Measurements from ENCODE around the gene FSD1L. TPM values are rescaled to one million over a fixed set of nuclear protein-coding genes. Genes with fewer than 3 reads are reported as not detected.

FSD1L gene
- total RNA-seq, 1 donor from 2014 or later = 3.2 TPM

DNA sequence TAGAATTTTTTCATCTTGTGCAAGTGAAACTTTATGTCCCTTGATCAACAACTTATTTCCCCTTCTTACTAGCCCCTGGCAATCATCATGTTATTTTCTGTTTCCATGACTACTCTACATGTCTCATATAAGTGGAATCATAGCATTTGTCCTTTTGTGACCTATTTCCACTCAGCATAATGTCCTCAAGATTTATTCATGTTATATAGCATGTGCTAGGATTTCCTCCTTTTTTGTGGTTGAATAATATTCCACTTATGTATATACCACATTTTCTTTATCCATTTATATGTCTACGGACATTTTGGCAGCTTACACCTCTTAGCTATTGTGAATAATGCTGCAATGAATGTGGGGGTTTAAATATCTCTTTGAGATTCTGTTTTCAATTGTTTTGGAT is 21.0 kb downstream of the FSD1L start:
- Mint-ChIP-seq H3K36me3 (ENCODE audit: low read depth) (peaks cover 12% of the 10 kb centered on the region), H3K27me3 (ENCODE audit: low read depth) (no peaks in the 10 kb centered on the region), H3K27ac (no peak overlapping the region), H3K9me3 (no peaks in the 10 kb centered on the region), H3K4me3 (ENCODE audit: low read depth) (no peak overlapping the region), H3K4me1 (ENCODE audit: low read depth) (no peaks in the 10 kb centered on the region)
- no peak for DNase-seq (ENCODE audit: low spot score)
- intact Hi-C loops (cut with micrococcal nuclease) = no loop called here

DNA sequence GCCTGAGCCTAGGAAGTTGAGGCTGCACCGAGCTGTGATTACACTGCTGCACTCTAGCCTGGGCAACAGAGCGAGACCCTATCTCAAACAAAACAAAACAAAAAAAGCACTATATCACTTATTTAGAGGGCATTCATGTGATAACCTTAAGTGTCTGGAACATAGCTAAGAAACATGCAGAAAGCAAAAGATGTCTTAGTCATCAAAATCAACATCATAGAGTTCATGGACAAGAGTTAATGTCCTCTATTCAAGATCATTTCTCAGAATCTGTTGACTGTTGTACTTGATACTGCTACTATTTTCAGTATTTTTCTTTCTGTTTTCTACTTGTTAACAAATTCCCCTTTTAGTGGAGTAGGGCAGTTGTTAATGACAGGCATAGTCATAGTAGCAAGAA is 25.4 kb downstream of the FSD1L start:
- H3K4me1 Mint-ChIP-seq (ENCODE audit: low read depth) = no peaks in the 10 kb centered on the region
- H3K36me3 Mint-ChIP-seq (ENCODE audit: low read depth) = peaks cover 9% of the 10 kb centered on the region
- intact Hi-C loops (cut with micrococcal nuclease) = no loop called here
- no peak overlapping the region for H3K4me3 Mint-ChIP-seq (ENCODE audit: low read depth)
- H3K27ac Mint-ChIP-seq = no peak overlapping the region
- H3K9me3 Mint-ChIP-seq = no peaks in the 10 kb centered on the region
- peaks cover 9% of the 10 kb centered on the region for H3K27me3 Mint-ChIP-seq (ENCODE audit: low read depth)
- no peak for DNase-seq (ENCODE audit: low spot score)

DNA sequence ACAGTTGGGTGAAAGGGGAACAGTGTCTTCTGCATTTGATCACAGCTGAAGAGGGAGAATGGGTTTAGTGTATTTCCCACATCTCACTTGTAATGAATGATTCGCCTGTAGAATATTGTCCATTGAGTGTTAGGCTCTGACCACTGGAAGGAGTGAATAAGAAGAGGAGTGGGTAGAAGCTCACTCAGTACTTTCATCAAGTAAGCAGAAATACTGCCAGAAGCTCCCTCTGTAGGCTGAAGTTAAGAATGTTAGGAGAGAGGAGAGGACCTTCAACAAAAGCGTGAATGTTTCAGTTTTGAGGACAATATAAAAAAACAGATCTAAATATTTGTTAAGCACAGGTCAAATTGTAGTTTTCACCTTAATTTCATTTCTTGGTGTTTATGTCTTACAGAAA is 27.5 kb downstream of the FSD1L start:
- H3K36me3 Mint-ChIP-seq (ENCODE audit: low read depth) = no peaks in the 10 kb centered on the region
- no peaks in the 10 kb centered on the region for H3K9me3 Mint-ChIP-seq
- no peak overlapping the region for H3K27ac Mint-ChIP-seq
- DNase-seq (ENCODE audit: low spot score) = no peak
- intact Hi-C loops (cut with micrococcal nuclease) = no loop called here
- H3K27me3 Mint-ChIP-seq (ENCODE audit: low read depth) = peaks cover 10% of the 10 kb centered on the region
- no peak overlapping the region for H3K4me3 Mint-ChIP-seq (ENCODE audit: low read depth)
- H3K4me1 Mint-ChIP-seq (ENCODE audit: low read depth) = no peaks in the 10 kb centered on the region

DNA sequence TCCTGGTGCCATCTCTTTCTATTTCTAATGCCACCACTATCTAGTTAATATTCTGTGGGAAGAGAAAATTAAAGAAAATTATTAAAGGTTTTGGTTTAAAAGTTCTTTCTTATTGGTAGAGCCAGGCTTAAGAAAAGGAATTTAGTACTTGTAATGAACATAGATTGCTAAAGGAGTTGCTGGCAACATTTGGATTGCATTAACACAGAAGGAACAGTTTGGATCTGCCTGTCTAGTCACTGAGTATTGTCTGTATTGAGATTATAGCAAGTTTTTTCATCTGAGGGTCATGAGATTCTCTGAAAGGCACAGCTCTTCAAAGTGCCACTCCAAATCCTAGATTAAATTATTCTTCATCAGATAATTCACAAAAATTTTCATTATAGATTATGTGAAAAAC is 32.0 kb downstream of the FSD1L start:
- peaks cover 10% of the 10 kb centered on the region for H3K27me3 Mint-ChIP-seq (ENCODE audit: low read depth)
- H3K4me3 Mint-ChIP-seq (ENCODE audit: low read depth) = no peak overlapping the region

DNA sequence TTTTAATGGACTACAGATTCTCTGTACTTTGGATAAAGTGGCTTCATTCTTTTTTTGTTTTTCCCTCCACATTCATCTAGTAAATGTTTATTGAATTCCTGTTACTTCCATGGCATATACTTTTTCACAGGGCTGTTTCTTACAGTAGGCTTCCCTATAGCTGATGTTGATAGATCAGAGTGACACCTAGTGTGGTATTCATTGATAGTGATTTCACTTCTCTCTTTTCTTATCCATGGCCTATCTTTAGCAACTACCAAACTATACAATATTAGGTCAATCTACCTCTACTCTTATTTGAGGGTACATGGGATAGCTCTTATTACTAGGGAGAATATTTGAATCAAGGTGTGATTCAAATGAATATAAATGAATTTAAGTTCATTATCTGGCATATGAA is 35.8 kb downstream of the FSD1L start:
- Mint-ChIP-seq H3K4me1 (ENCODE audit: low read depth) (no peaks in the 10 kb centered on the region), H3K4me3 (ENCODE audit: low read depth) (no peak overlapping the region), H3K9me3 (no peaks in the 10 kb centered on the region), H3K27me3 (ENCODE audit: low read depth) (peaks cover 2% of the 10 kb centered on the region), H3K27ac (no peak overlapping the region), H3K36me3 (ENCODE audit: low read depth) (no peaks in the 10 kb centered on the region)
- no peak for DNase-seq (ENCODE audit: low spot score)
- intact Hi-C loops (cut with micrococcal nuclease) = no loop called here

More for the DNA sequence above, 32.0 kb downstream of the FSD1L start:
- no peaks in the 10 kb centered on the region for H3K4me1 Mint-ChIP-seq (ENCODE audit: low read depth)
- H3K27ac Mint-ChIP-seq = no peak overlapping the region
- intact Hi-C loops (cut with micrococcal nuclease) = no loop called here
- DNase-seq (ENCODE audit: low spot score) = no peak
- no peaks in the 10 kb centered on the region for H3K9me3 Mint-ChIP-seq
- H3K36me3 Mint-ChIP-seq (ENCODE audit: low read depth) = no peaks in the 10 kb centered on the region

DNA sequence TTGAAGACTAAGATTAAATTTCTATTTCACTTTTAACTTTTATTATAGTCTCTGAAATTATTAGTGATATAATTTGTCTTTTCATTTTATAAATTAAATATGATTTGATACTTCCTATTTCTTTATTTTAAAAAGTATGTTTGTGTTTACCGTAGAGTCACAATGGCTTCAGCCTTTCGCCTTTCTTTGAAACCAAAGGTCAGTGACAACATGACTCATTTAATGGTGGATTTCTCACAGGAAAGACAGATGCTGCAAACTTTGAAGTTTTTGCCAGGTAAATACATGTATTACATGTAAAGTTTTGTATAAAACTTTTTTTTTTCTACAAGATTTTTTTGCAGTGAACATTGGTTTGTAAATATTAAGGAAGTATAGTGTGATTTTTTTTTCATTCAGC is 36.4 kb downstream of the FSD1L start:
- Mint-ChIP-seq H3K4me3 (ENCODE audit: low read depth) (no peak overlapping the region), H3K27ac (no peak overlapping the region), H3K36me3 (ENCODE audit: low read depth) (no peaks in the 10 kb centered on the region), H3K9me3 (no peaks in the 10 kb centered on the region), H3K27me3 (ENCODE audit: low read depth) (peaks cover 2% of the 10 kb centered on the region), H3K4me1 (ENCODE audit: low read depth) (no peaks in the 10 kb centered on the region)
- intact Hi-C loops (cut with micrococcal nuclease) = no loop called here
- DNase-seq (ENCODE audit: low spot score) = no peak

DNA sequence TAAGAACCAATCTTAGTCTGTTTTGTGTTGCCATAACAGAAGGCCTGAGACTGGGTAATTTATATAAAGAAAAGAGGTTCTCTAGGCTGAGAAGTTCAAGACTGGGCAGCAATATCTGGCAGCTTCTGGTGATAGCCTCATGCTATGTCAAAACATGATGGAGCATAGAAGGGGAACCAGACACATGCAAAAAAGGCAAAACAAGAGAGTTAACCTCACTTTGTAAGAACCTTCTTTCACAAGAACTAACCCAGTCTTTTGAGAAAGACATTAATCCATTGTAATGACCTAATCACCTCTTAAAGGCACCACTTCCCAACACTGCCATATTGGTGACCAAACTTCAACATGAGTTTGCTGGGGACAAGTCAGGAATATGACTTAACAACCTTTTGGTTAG is 37.3 kb downstream of the FSD1L start:
- H3K4me1 Mint-ChIP-seq (ENCODE audit: low read depth) = no peaks in the 10 kb centered on the region
- H3K9me3 Mint-ChIP-seq = no peaks in the 10 kb centered on the region
- H3K27ac Mint-ChIP-seq = no peak overlapping the region
- H3K4me3 Mint-ChIP-seq (ENCODE audit: low read depth) = no peak overlapping the region
- DNase-seq (ENCODE audit: low spot score) = no peak
- H3K27me3 Mint-ChIP-seq (ENCODE audit: low read depth) = no peaks in the 10 kb centered on the region
- no peaks in the 10 kb centered on the region for H3K36me3 Mint-ChIP-seq (ENCODE audit: low read depth)
- intact Hi-C loops (cut with micrococcal nuclease) = no loop called here

DNA sequence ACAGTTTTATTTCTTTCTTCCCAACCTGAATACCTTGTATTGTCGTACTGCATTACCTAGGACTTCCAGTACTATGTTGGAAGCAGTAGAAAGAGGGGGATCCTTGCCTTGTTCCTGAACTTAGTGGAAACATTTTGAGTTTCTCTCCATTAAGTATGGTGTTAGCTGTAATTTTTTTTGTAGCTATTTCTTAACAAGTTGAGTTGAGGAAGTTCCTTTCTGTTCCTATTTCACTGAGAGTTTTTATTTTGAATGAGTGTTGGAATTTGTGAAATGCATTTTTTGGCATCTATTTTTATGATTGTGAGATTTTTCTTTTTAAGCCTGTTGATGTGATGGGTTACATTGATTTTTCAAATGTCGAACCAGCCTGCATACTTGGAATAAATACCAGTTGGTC is 49.0 kb downstream of the FSD1L start:
- Mint-ChIP-seq H3K36me3 (ENCODE audit: low read depth) (no peaks in the 10 kb centered on the region), H3K9me3 (no peaks in the 10 kb centered on the region), H3K27ac (no peak overlapping the region), H3K27me3 (ENCODE audit: low read depth) (no peaks in the 10 kb centered on the region), H3K4me1 (ENCODE audit: low read depth) (no peaks in the 10 kb centered on the region), H3K4me3 (ENCODE audit: low read depth) (no peak overlapping the region)
- DNase-seq (ENCODE audit: low spot score) = no peak
- intact Hi-C loops (cut with micrococcal nuclease) = no loop called here

DNA sequence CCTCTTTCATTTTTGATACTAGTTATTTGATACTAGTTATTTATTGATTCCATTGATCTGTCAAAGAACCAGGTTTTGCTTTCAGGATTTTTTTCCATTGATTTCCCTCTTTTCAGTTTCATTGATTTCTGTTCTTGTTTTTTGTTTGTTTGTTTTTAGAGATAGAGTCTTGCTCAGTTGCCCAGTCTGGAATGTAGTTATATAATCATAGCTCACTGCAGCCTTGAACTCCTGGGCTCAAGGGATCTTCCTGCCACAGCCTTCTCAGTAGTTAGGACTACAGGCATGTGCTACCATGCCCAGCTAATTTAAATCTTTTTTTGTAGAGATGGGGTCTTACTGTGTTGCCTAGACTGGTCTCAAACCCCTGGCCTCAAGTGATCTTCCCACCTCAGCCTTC is 49.9 kb downstream of the FSD1L start:
- no peak overlapping the region for H3K27ac Mint-ChIP-seq
- H3K36me3 Mint-ChIP-seq (ENCODE audit: low read depth) = no peaks in the 10 kb centered on the region
- H3K9me3 Mint-ChIP-seq = no peaks in the 10 kb centered on the region
- H3K4me3 Mint-ChIP-seq (ENCODE audit: low read depth) = no peak overlapping the region
- intact Hi-C loops (cut with micrococcal nuclease) = no loop called here
- no peaks in the 10 kb centered on the region for H3K4me1 Mint-ChIP-seq (ENCODE audit: low read depth)
- H3K27me3 Mint-ChIP-seq (ENCODE audit: low read depth) = no peaks in the 10 kb centered on the region
- DNase-seq (ENCODE audit: low spot score) = no peak

DNA sequence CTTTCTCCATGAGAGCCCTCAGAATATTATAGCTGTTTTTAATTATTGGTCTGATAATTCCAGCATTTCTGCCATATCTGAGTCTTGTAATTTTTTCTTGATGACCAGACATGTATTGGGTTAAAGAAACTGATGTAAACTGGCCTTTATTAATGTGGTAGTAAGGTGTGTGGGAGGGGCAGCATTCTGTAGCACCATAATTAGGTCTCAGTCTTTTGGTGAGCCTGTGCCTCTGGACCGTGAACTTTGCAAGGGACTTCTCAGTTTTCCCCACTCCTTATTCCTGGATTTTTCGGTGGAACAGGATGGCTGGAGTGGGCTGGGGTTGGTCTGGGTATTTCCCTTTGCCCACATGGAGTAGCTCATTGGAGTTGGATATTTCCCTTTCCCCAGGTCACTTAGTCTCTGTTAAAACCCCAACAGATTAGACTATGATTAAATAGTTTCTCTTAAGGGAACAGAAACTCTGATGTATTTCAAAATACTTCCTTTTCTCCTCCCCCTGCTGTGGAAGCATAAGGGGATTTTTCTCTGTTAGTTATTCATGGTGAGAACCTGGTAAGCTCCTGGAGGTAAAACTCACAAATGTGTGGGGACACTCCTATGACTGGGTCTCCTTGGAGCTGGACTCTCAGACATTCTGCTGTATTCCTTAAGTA is 52.4 kb downstream of the FSD1L start:
- Mint-ChIP-seq H3K27ac (no peak overlapping the region), H3K4me3 (ENCODE audit: low read depth) (no peak overlapping the region), H3K9me3 (no peaks in the 10 kb centered on the region), H3K27me3 (ENCODE audit: low read depth) (no peaks in the 10 kb centered on the region), H3K36me3 (ENCODE audit: low read depth) (no peaks in the 10 kb centered on the region), H3K4me1 (ENCODE audit: low read depth) (peaks cover 5% of the 10 kb centered on the region)
- intact Hi-C loops (cut with micrococcal nuclease) = no loop called here
- DNase-seq (ENCODE audit: low spot score) = no peak

DNA sequence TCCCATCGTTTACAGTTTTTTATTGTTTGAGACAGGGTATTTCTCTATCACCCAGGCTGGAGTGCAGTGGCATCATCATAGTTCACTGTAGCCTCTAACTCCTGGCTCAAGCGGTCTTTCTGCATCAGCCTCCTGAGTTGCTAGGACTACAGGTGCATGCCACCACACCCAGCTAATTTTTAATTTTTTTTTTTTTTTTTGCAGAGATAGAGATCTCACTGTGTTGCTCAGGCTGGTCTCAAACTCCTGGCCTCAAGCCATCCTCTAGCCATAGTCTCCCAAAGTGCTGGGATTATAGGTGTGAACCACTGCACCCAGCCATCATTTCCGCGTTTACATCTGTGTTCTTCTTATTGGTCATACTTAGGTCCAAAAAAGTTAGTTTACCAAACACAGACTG is 53.6 kb downstream of the FSD1L start:
- intact Hi-C loops (cut with micrococcal nuclease) = no loop called here

DNA sequence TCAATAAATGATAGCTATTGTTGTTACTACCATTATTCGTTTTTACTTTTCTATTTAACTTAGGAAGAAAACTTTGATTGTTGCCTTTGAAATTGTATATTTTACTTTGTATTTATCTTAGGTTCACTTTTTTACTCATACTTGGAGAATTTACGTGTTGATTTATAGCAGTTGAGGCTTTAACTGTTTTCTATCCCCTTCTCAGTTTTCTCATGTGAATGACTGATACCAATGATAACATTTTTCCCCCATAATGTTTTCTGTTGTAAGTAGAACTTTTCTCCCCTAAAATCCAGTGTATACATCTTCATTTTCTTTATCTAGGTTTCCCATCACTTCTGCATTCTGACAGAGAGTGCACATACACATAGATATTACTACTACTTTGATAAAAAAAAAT is 54.4 kb downstream of the FSD1L start:
- H3K27me3 Mint-ChIP-seq (ENCODE audit: low read depth) = no peaks in the 10 kb centered on the region

More for the DNA sequence above, 53.6 kb downstream of the FSD1L start:
- Mint-ChIP-seq H3K9me3 (no peaks in the 10 kb centered on the region), H3K4me1 (ENCODE audit: low read depth) (peaks cover 5% of the 10 kb centered on the region), H3K4me3 (ENCODE audit: low read depth) (no peak overlapping the region), H3K27me3 (ENCODE audit: low read depth) (no peaks in the 10 kb centered on the region), H3K27ac (no peak overlapping the region), H3K36me3 (ENCODE audit: low read depth) (no peaks in the 10 kb centered on the region)
- no peak for DNase-seq (ENCODE audit: low spot score)

DNA sequence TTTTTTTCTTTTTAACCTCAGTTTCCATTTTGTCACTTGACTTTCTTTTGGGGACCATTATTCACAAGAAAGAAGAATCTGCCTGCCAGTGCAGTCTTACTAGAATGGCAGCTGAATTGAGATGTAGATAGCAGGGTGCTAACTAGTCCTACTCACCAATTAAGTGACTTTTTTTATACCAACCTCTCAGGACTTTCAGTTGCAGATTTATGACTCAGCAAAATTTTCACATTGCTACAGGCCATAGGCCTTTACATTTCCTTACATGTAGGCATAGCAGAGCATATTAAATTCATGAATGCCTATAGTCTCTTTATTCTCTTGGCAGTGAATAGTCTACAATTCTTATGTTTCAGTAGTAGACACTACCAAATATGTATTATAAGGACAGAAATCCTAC is 56.0 kb downstream of the FSD1L start:
- Mint-ChIP-seq H3K4me3 (ENCODE audit: low read depth) (no peak overlapping the region), H3K27me3 (ENCODE audit: low read depth) (no peaks in the 10 kb centered on the region), H3K4me1 (ENCODE audit: low read depth) (peaks cover 5% of the 10 kb centered on the region), H3K36me3 (ENCODE audit: low read depth) (no peaks in the 10 kb centered on the region), H3K9me3 (no peaks in the 10 kb centered on the region), H3K27ac (no peak overlapping the region)
- intact Hi-C loops (cut with micrococcal nuclease) = no loop called here
- no peak for DNase-seq (ENCODE audit: low spot score)

More for the DNA sequence above, 54.4 kb downstream of the FSD1L start:
- Mint-ChIP-seq H3K4me3 (ENCODE audit: low read depth) (no peak overlapping the region), H3K4me1 (ENCODE audit: low read depth) (peaks cover 5% of the 10 kb centered on the region), H3K36me3 (ENCODE audit: low read depth) (no peaks in the 10 kb centered on the region), H3K27ac (no peak overlapping the region), H3K9me3 (no peaks in the 10 kb centered on the region)
- no peak for DNase-seq (ENCODE audit: low spot score)
- intact Hi-C loops (cut with micrococcal nuclease) = no loop called here

Data from activated T-helper 2 cell treated with anti-CD3 and anti-CD28 coated beads, Interferon-gamma antibody, Interleukin-2, Interleukin-4, amounts not matched to agents 10 μg/mL and 5 μg/mL and 100 μg/mL, durations not matched to agents 14 hours and 24 hours and 36 hours (primary cell).